CD4-positive, alpha-beta T cell treated with Interleukin-1 beta for 1 hour (primary cell): ENCODE measurements around the gene UNC79.
"Not testable (repeated sequence)": the region's sequence is repeated elsewhere in the genome, so short reads cannot be mapped to it uniquely, and the experiment has no call there.

Experiments used
- DNase-seq, 2 donors: peaks; one replicate each; pipeline ENCODE4 v3.0.0-alpha.2; 2020 to 2022

UNC79 gene

GRCh38 chr14:93430315-93431035 is at the start of gene UNC79:
Gene UNC79 (plus strand): TSS chr14:93430939. CDS start chr14:93431030, 91 bp downstream.
- no peak for DNase-seq

GRCh38 chr14:93381644-93382043 is 49.1 kb upstream of the UNC79 start:
- DNase-seq, result no peak

GRCh38 chr14:93384256-93384655 is 46.5 kb upstream of the UNC79 start:
- not testable (repeated sequence) for DNase-seq

GRCh38 chr14:93395231-93395630 is 35.5 kb upstream of the UNC79 start:
- DNase-seq, result peak; percentile 3 to 15

- no peak for DNase-seq
Measured at GRCh38 chr14:93396456-93396855, 34.3 kb upstream of the UNC79 start.

GRCh38 chr14:93398491-93398890 is 32.2 kb upstream of the UNC79 start:
- DNase-seq, result no peak

- DNase-seq, result no peak
Measured at GRCh38 chr14:93402951-93403350, 27.8 kb upstream of the UNC79 start.

- DNase-seq, result no peak
Measured at GRCh38 chr14:93410021-93410420, 20.7 kb upstream of the UNC79 start.

- no peak for DNase-seq
Measured at GRCh38 chr14:93410893-93411292, 19.8 kb upstream of the UNC79 start.

GRCh38 chr14:93425136-93425535 is 5.6 kb upstream of the UNC79 start:
- DNase-seq, result not testable (repeated sequence)

GRCh38 chr14:93426750-93427149 is 4.0 kb upstream of the UNC79 start:
- no peak for DNase-seq

GRCh38 chr14:93431036-93431670 is 414 bp downstream of the UNC79 start:
- no peak for DNase-seq

- DNase-seq, result no peak
Measured at GRCh38 chr14:93454224-93454623, 23.5 kb downstream of the UNC79 start.

GRCh38 chr14:93456356-93456755 is 25.6 kb downstream of the UNC79 start:
- DNase-seq, result no peak

GRCh38 chr14:93458234-93458633 is 27.5 kb downstream of the UNC79 start:
- no peak for DNase-seq

- no peak for DNase-seq
Measured at GRCh38 chr14:93462479-93462878, 31.7 kb downstream of the UNC79 start.

- no peak for DNase-seq
Measured at GRCh38 chr14:93464271-93464670, 33.5 kb downstream of the UNC79 start.

- DNase-seq, result no peak
Measured at GRCh38 chr14:93475471-93475870, 44.7 kb downstream of the UNC79 start.

GRCh38 chr14:93476305-93476704 is 45.6 kb downstream of the UNC79 start:
- DNase-seq, result no peak

- DNase-seq, result not testable (repeated sequence)
Measured at GRCh38 chr14:93479074-93479473, 48.3 kb downstream of the UNC79 start.

- DNase-seq, result no peak
Measured at GRCh38 chr14:93480867-93481266, 50.1 kb downstream of the UNC79 start.

- DNase-seq, result no peak
Measured at GRCh38 chr14:93481758-93482157, 51.0 kb downstream of the UNC79 start.

- DNase-seq, result no peak
Measured at GRCh38 chr14:93490001-93490400, 59.3 kb downstream of the UNC79 start.

GRCh38 chr14:93493054-93493453 is 62.3 kb downstream of the UNC79 start:
- no peak for DNase-seq

GRCh38 chr14:93493622-93494021 is 62.9 kb downstream of the UNC79 start:
- not testable (repeated sequence) for DNase-seq
